GM23248 (cell line): ENCODE measurements around the gene MYCN. TPM values are rescaled to one million over a fixed set of nuclear protein-coding genes. Genes with fewer than 3 reads are reported as not detected.
"Not testable (repeated sequence)": the region's sequence is repeated elsewhere in the genome, so short reads cannot be mapped to it uniquely, and the experiment has no call there.

Experiments
- DNase-seq: peaks from one replicate; pipeline ENCODE4 v3.0.0-alpha.2; 2015
- H2AFZ ChIP-seq: fragments of 200-600 bp; sonication (generic); 2 replicates; pipeline ENCODE4 v1.6.1; 2016; ENCODE audit warnings: antibody characterized with exemption
- H3F3A ChIP-seq: fragments of 200-600 bp; sonication (generic); 2 replicates; pipeline ENCODE4 v1.6.1; 2016; ENCODE audit warnings: mild to moderate bottlenecking, antibody characterized with exemption, mixed run types; ENCODE audit not compliant: insufficient read depth
- H3K27ac ChIP-seq: fragments of 200-600 bp; sonication (generic); 2 replicates; pipeline ENCODE4 v1.5.1; 2016; ENCODE audit warnings: mild to moderate bottlenecking
- H3K27me3 ChIP-seq: fragments of 200-600 bp; sonication (generic); replicated peaks from 2 replicates; pipeline ENCODE4 v1.6.1; 2016; ENCODE audit warnings: mild to moderate bottlenecking; ENCODE audit not compliant: insufficient read depth
- H3K36me3 ChIP-seq: fragments of 200-600 bp; sonication (generic); 2 replicates; pipeline ENCODE4 v1.6.1; 2016; ENCODE audit warnings: low read depth, mild to moderate bottlenecking
- H3K4me1 ChIP-seq: fragments of 200-600 bp; sonication (generic); 2 replicates; pipeline ENCODE4 v1.6.1; 2016; ENCODE audit warnings: mild to moderate bottlenecking; ENCODE audit not compliant: insufficient read depth
- H3K4me2 ChIP-seq: fragments of 200-600 bp; sonication (generic); one replicate; pipeline ENCODE4 v1.6.1; 2016; ENCODE audit warnings: mild to moderate bottlenecking; ENCODE audit not compliant: unreplicated experiment
- H3K4me3 ChIP-seq: fragments of 200-600 bp; sonication (generic); 2 replicates; pipeline ENCODE4 v1.5.1; 2016; ENCODE audit warnings: mild to moderate bottlenecking
- H3K79me2 ChIP-seq: fragments of 200-600 bp; sonication (generic); 2 replicates; pipeline ENCODE4 v1.6.1; 2016; ENCODE audit warnings: mild to moderate bottlenecking; ENCODE audit not compliant: insufficient read depth
- H3K9ac ChIP-seq: fragments of 200-600 bp; sonication (generic); 2 replicates; pipeline ENCODE4 v1.6.1; 2016; ENCODE audit warnings: mild to moderate bottlenecking
- H3K9me2 ChIP-seq: fragments of 200-600 bp; sonication (generic); 2 replicates; pipeline ENCODE4 v1.6.1; 2016; ENCODE audit warnings: mixed run types, mild to moderate bottlenecking, moderate library complexity; ENCODE audit not compliant: insufficient read depth
- H3K9me3 ChIP-seq: fragments of 200-600 bp; sonication (generic); one replicate; pipeline ENCODE4 v1.6.1; 2017; ENCODE audit warnings: low read depth
- H4K20me1 ChIP-seq: fragments of 200-600 bp; sonication (generic); 2 replicates; pipeline ENCODE4 v1.6.0; 2016; ENCODE audit not compliant: insufficient read depth
- EZH2 ChIP-seq: fragments of 200-600 bp; sonication (generic); IDR thresholded peaks from 2 replicates; pipeline ENCODE4 v1.6.1; 2018; ENCODE audit warnings: antibody characterized with exemption, mild to moderate bottlenecking; ENCODE audit not compliant: insufficient read depth, poor library complexity, severe bottlenecking
- EZH2phosphoT487 ChIP-seq: fragments of 200-600 bp; sonication (generic); IDR thresholded peaks from 2 replicates; pipeline ENCODE4 v1.6.1; 2018; ENCODE audit warnings: antibody characterized with exemption, moderate library complexity, mild to moderate bottlenecking, low read depth; ENCODE audit not compliant: insufficient read depth
- WGBS, 2 experiments: methylation state at CpG; one replicate each; pipeline ENCODE4 v1.1.6; 2015 to 2017; ENCODE audit warnings: low lambda C conversion rate in 2 of 2, low coverage in 1 of 2; ENCODE audit errors: missing lambda C conversion rate in 2 of 2; 5-methylcytosine and 5-hydroxymethylcytosine counted together
- in situ Hi-C: fragments of 300-500 bp; cut with MboI; formaldehyde crosslinking; loops from 2 replicates; pipeline ENCODE4 v1.15.0; 2020
- polyA plus RNA-seq: library from polyadenylated mRNA; unstranded; fragments of >200 nt; fragmentation: Nextera tagmentation; extraction: Ambion mirVana; gene quantifications from 2 replicates; pipeline ENCODE4 v1.2.1, GENCODE V29; 2016
- total RNA-seq: library from RNA; depleted of rRNA; stranded (reverse); fragments of >200 nt; shearing (Covaris generic); gene quantifications from 2 replicates; pipeline ENCODE4 v1.2.3, GENCODE V29; 2014

Gene MYCN
- total and polyA plus RNA-seq, 2 experiments from 2014 or later: not detected

DNA sequence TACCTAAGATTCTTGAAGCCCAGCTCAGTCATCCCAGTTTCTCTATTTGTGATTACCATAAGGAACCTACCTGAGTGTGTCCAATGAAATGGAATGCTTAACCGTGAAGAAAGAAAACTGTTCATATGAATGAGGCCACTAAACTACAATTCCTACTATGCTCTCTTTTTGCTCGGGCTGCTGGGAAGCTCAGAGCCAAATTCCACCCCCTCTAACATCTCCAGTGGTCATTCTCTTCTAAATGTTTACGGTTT lies 8.3 kb downstream of the MYCN start:
- H3K9me3 ChIP-seq: no peaks in the 10 kb centered on the region
- in situ Hi-C loops: no loop called here
- no peaks in the 10 kb centered on the region for H3K4me1 ChIP-seq
- H3K27me3 ChIP-seq: peaks cover 4% of the 10 kb centered on the region; the same call in 1 of the 2 replicates
- no peaks in the 10 kb centered on the region for H3K79me2 ChIP-seq
- no peak overlapping the region for H3K27ac ChIP-seq
- no peak overlapping the region for H2AFZ ChIP-seq
- no peaks in the 10 kb centered on the region for H4K20me1 ChIP-seq
- DNase-seq: no peak
- no peak overlapping the region for H3K9ac ChIP-seq
- H3K36me3 ChIP-seq: no peaks in the 10 kb centered on the region
- no peak overlapping the region for H3K4me2 ChIP-seq
- H3F3A ChIP-seq: no peaks in the 10 kb centered on the region
- H3K4me3 ChIP-seq: no peak overlapping the region
- H3K9me2 ChIP-seq: no peaks in the 10 kb centered on the region
- WGBS, 2 experiments: 32 to 37% methylated on average over 3 of the region's 3 CpGs
- TF ChIP-seq EZH2phosphoT487 (no peak), EZH2 (no peak)

DNA sequence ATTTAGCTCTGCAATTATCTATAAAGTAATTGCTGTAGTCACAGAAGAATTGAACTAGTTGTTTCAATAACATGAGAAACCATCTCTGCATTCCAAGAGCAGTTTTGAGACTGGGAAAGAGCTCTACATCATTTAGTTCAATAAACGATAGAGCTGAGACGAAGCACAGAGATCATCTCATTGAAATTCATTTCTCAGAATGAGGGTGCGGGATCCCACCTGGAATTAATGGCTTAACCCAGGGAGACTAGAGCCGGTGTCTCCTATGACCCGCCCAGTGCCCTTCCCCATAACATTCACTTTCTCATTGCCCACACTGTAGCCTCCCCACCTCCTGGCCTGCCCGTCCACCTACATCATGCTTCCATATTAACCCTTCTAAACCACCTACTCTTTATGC lies 8.8 kb downstream of the MYCN start:
- Histone ChIP-seq H3K79me2 (no peaks in the 10 kb centered on the region), H3K27me3 (no peaks in the 10 kb centered on the region; the same call in 1 of the 2 replicates), H3K9me2 (no peaks in the 10 kb centered on the region), H3K9me3 (no peaks in the 10 kb centered on the region), H4K20me1 (no peaks in the 10 kb centered on the region), H3K36me3 (no peaks in the 10 kb centered on the region), H3K4me2 (no peak overlapping the region), H3K4me1 (no peaks in the 10 kb centered on the region), H2AFZ (no peak overlapping the region), H3K27ac (no peak overlapping the region), H3F3A (no peaks in the 10 kb centered on the region), H3K9ac (no peak overlapping the region), H3K4me3 (no peak overlapping the region)
- in situ Hi-C loops: no loop called here
- DNase-seq: no peak
- 34 to 49% methylated on average over 6 of the region's 6 CpGs for WGBS, 2 experiments
- TF ChIP-seq EZH2 (no peak), EZH2phosphoT487 (no peak)

DNA sequence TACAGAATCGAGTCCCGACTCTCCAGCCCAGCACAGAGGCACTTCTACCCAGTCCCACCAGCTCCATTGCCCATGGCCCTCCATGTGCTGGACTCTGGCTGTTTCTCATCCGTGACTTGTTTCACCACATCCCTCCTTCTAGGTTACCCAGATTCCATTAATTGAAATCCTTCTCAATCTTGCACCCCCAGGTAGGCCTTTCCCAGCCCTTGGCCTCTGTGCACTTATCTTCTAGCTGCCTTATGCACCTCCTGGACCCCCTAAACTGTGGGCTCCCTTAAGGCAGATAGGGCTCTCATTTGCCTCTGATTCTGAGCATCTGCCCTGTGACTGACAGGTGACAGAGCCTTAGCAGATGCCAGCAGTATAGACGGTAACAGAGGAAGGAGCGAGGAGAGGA lies 9.2 kb downstream of the MYCN start:
- H4K20me1 ChIP-seq: no peaks in the 10 kb centered on the region
- no peak overlapping the region for H3K4me2 ChIP-seq
- no peaks in the 10 kb centered on the region for H3K9me2 ChIP-seq
- no peaks in the 10 kb centered on the region for H3K36me3 ChIP-seq
- in situ Hi-C loops: no loop called here
- H3F3A ChIP-seq: no peaks in the 10 kb centered on the region
- H3K9me3 ChIP-seq: no peaks in the 10 kb centered on the region
- H3K4me3 ChIP-seq: no peak overlapping the region
- H3K79me2 ChIP-seq: no peaks in the 10 kb centered on the region
- 53 to 54% methylated on average over 5 of the region's 5 CpGs for WGBS, 2 experiments
- H2AFZ ChIP-seq: no peak overlapping the region
- H3K4me1 ChIP-seq: no peaks in the 10 kb centered on the region
- H3K9ac ChIP-seq: no peak overlapping the region
- DNase-seq: no peak
- H3K27ac ChIP-seq: no peak overlapping the region
- H3K27me3 ChIP-seq: no peaks in the 10 kb centered on the region; the same call in 1 of the 2 replicates
- no peak for TF ChIP-seq EZH2phosphoT487
- no peak for TF ChIP-seq EZH2

DNA sequence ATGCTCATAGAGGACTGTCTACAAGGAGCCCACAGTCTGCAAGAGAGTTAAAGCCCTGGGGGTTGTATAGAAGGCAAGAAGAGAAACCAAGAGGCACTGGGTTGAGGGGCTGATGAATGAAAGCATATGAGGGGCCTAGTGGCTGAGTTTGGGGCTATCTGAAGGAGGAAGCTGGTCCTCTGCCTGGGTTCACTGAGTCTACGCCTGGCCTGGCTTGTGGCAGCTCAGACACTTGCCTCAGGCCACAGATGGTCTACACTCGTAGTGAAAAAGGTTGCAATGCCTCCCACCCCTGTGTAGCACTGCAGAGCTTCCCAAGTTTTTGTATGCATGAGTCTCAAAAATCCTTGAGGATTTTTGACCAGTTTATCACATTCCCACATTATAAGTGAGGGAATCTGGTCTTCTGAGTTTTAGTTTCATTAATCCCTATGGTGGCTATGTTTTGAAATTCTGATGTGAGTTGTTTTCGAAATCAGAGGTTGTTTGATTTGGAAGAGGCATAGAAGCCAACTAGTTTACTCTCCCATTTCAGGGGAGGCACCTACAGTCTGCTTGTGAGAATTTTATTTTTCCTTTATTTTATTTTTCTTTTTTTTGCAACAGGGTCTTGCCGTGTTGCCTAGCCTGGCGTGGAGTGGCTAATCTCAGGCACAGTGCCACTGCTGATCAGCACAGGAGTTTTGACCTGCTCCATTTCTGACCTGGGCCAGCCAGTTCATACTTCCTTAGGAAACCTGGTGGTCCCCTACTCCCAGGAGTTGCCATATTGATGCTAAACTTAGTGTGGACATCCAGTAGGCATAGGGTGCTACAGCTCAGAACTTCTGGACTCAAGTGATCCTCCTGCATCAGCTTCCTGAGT lies 10.0 kb downstream of the MYCN start:
- in situ Hi-C loops: no loop called here
- 25 to 26% methylated on average over 4 to 5 of the region's 5 CpGs for WGBS, 2 experiments
- no peak for TF ChIP-seq EZH2phosphoT487
- no peak for TF ChIP-seq EZH2

DNA sequence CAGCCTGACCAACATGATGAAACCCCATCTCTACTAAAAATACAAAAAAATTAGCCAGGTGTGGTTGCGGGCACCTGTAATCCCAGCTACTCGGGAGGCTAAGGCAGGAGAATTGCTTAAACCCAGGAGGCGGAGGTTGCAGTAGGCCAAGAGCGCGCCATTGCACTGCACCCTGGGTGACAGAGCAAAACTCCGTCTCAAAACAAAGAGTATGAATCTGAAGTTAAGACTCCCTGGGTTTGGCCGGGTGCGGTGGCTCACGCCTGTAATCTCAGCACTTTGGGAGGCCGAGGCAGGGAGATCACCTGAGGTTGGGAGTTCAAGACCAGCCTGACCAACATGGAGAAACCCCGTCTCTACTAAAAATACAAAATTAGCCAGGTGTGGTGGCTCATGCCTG lies 11.6 kb downstream of the MYCN start:
- H3K4me1 ChIP-seq, H3K79me2 ChIP-seq, H2AFZ ChIP-seq, H3K36me3 ChIP-seq, H3K4me3 ChIP-seq, H3K9me2 ChIP-seq, H4K20me1 ChIP-seq, DNase-seq, H3K4me2 ChIP-seq, H3K27ac ChIP-seq, H3K27me3 ChIP-seq, in situ Hi-C loops, H3K9ac ChIP-seq, H3F3A ChIP-seq, H3K9me3 ChIP-seq: not testable (repeated sequence)
- WGBS, 2 experiments: 66 to 71% methylated on average over 10 to 11 of the region's 11 CpGs

More for the DNA sequence above, 10.0 kb downstream of the MYCN start:
- Histone ChIP-seq H3K4me2 (no peak overlapping the region), H3K27me3 (no peaks in the 10 kb centered on the region), H3K79me2 (no peaks in the 10 kb centered on the region), H3K36me3 (no peaks in the 10 kb centered on the region), H3K4me1 (no peaks in the 10 kb centered on the region), H3K9ac (no peak overlapping the region), H3K4me3 (no peak overlapping the region), H4K20me1 (no peaks in the 10 kb centered on the region), H3K27ac (no peak overlapping the region), H3K9me3 (no peaks in the 10 kb centered on the region), H2AFZ (no peak overlapping the region), H3F3A (no peaks in the 10 kb centered on the region), H3K9me2 (no peaks in the 10 kb centered on the region)
- DNase-seq: no peak
